ENCODE results near the gene MYO7B.

- TF ChIP-seq EZH2 (optimal IDR thresholded peaks at IDR 0.05; ENCODE audit: low read depth, low read length), result no peak
- TF ChIP-seq, protein P1, sequence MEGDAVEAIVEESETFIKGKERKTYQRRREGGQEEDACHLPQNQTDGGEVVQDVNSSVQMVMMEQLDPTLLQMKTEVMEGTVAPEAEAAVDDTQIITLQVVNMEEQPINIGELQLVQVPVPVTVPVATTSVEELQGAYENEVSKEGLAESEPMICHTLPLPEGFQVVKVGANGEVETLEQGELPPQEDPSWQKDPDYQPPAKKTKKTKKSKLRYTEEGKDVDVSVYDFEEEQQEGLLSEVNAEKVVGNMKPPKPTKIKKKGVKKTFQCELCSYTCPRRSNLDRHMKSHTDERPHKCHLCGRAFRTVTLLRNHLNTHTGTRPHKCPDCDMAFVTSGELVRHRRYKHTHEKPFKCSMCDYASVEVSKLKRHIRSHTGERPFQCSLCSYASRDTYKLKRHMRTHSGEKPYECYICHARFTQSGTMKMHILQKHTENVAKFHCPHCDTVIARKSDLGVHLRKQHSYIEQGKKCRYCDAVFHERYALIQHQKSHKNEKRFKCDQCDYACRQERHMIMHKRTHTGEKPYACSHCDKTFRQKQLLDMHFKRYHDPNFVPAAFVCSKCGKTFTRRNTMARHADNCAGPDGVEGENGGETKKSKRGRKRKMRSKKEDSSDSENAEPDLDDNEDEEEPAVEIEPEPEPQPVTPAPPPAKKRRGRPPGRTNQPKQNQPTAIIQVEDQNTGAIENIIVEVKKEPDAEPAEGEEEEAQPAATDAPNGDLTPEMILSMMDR (IDR thresholded peaks at IDR 0.05; ENCODE audit: low read length), result no peak
- no peak for TF ChIP-seq EZH2phosphoT487 (IDR thresholded peaks at IDR 0.05; ENCODE audit: low read length)
Measured at GRCh38 chr2:127577503-127577902, 42.0 kb downstream of the MYO7B start.
